Subcutaneous abdominal adipose tissue (tissue), 5 donors: ENCODE measurements around the gene ENKUR.
"Not testable (repeated sequence)": the region's sequence is repeated elsewhere in the genome, so short reads cannot be mapped to it uniquely, and the experiment has no call there.

ENCODE experiments used
- H3K27ac ChIP-seq: one replicate; pipeline ENCODE4 v1.7.0; 2013; ENCODE audit warnings: low read depth, mild to moderate bottlenecking, inconsistent platforms, low read length, moderate library complexity
- H3K27me3 ChIP-seq, 5 donors: one replicate each; pipeline ENCODE4 v1.7.0; 2013; ENCODE audit warnings: low read length in 5 of 5, inconsistent platforms in 1 of 5; ENCODE audit not compliant: control insufficient read depth in 5 of 5, insufficient read depth in 4 of 5
- H3K36me3 ChIP-seq, 5 donors: one replicate each; pipeline ENCODE4 v1.7.0; 2013; ENCODE audit warnings: low read length in 5 of 5; ENCODE audit not compliant: control insufficient read depth in 5 of 5, insufficient read depth in 5 of 5
- H3K4me1 ChIP-seq, 5 donors: one replicate each; pipeline ENCODE4 v1.7.0; 2013; ENCODE audit warnings: low read length in 5 of 5, mild to moderate bottlenecking in 3 of 5, moderate library complexity in 1 of 5; ENCODE audit not compliant: control insufficient read depth in 5 of 5, insufficient read depth in 5 of 5
- H3K4me3 ChIP-seq, 5 donors: one replicate each; pipeline ENCODE4 v1.7.0; 2013; ENCODE audit warnings: low read length in 5 of 5, low read depth in 1 of 5
- H3K9ac ChIP-seq, 5 donors: one replicate each; pipeline ENCODE4 v1.7.0; 2013; ENCODE audit warnings: low read length in 5 of 5, mild to moderate bottlenecking in 4 of 5, moderate library complexity in 3 of 5
- H3K9me3 ChIP-seq, 5 donors: one replicate each; pipeline ENCODE4 v1.7.0; 2013; ENCODE audit warnings: low read length in 5 of 5; ENCODE audit not compliant: control insufficient read depth in 5 of 5
- donor health status: healthy.
- donor health status: healthy.
- donor health status: healthy.
- donor health status: healthy.
- donor health status: healthy.

Gene ENKUR

DNA sequence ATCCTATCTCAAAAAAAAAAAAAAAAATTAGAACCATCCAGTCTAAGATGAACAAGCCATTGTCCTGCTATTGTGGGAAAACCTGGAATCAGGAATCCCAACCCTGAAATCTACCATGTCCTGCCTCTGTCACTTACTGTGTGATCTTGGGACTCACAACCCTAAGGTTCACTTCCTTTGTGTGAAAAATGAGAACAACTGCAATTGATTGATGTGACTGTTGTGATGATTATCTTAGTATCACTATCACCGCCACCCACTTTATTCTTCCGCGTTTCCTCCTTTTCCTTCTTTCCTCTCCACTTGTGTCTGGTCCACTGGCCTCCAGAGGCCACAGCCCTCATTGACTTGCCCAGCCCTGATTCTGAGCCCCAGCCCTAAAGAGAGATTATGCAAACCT lies 50.9 kb downstream of the ENKUR start:
- Histone ChIP-seq H3K4me3 (no peak overlapping the region), H3K27me3 (no peaks in the 10 kb centered on the region), H3K9ac (no peak overlapping the region), H3K4me1 (no peaks in the 10 kb centered on the region), H3K9me3 (no peaks in the 10 kb centered on the region), H3K36me3 (no peaks in the 10 kb centered on the region), H3K27ac (no peak overlapping the region)

DNA sequence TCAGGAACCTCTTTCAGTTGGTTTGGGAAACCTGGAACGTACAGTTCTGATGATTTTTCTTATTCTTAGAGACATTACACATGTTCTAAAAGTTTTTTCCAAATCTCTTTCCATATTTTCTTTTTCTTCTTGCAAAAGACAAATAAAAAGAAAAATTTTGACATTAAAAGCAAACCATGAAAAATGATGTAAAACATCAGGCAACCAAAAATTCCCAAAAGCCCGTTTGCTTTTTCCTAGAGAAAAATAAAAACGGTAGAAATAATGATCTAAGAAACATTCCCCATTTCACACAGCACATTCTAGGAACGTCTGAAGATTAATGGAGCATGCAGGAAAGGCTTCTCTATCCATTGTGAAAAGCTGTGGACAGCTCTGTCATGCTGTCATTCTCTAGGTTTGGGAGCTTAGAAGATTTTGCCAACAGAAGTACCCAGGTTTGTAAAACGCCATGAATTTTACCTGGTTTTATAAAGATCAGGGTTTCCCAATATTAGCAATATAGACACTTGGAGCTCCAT lies 52.4 kb downstream of the ENKUR start:
- Histone ChIP-seq H3K27me3 (no peaks in the 10 kb centered on the region), H3K27ac (no peak overlapping the region), H3K36me3 (no peaks in the 10 kb centered on the region), H3K4me1 (peaks cover 0 to 10% (median 9%) of the 10 kb centered on the region in 5 donors), H3K4me3 (no peak overlapping the region), H3K9ac (no peak overlapping the region), H3K9me3 (no peaks in the 10 kb centered on the region)

DNA sequence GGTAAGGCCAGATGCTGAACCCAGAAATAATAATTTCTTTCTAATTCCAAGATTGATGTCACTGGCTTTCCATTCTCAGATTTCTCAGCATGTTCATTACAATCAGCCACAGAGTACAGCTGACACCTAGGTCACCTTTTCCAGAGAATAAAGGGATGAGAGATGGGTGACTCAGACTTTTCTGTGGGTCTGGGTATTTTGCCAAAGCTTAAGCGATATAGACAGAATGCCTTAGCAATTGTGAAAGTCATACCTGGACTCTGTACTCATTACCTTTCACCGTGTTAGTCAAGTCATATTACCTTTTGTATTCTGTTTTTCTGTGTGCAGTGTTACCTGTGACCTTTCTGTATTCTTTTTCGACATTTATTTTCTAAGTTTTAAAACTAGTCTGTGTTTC lies 53.0 kb downstream of the ENKUR start:
- H3K9ac ChIP-seq, result no peak overlapping the region
- H3K36me3 ChIP-seq, result no peaks in the 10 kb centered on the region
- H3K27me3 ChIP-seq, result no peaks in the 10 kb centered on the region
- H3K4me1 ChIP-seq, result peaks cover 0 to 15% (median 12%) of the 10 kb centered on the region in 5 donors
- H3K9me3 ChIP-seq, result no peaks in the 10 kb centered on the region
- no peak overlapping the region for H3K27ac ChIP-seq
- H3K4me3 ChIP-seq, result no peak overlapping the region

GRCh38 chr10:24961582-24961981 lies 54.4 kb downstream of the ENKUR start:
- H3K4me3 ChIP-seq, result no peak overlapping the region
- H3K9ac ChIP-seq, result no peak overlapping the region
- H3K27ac ChIP-seq, result no peak overlapping the region
- peaks cover 0 to 22% (median 18%) of the 10 kb centered on the region in 5 donors for H3K4me1 ChIP-seq
- H3K9me3 ChIP-seq, result no peaks in the 10 kb centered on the region
- H3K27me3 ChIP-seq, result no peaks in the 10 kb centered on the region
- no peaks in the 10 kb centered on the region for H3K36me3 ChIP-seq

DNA sequence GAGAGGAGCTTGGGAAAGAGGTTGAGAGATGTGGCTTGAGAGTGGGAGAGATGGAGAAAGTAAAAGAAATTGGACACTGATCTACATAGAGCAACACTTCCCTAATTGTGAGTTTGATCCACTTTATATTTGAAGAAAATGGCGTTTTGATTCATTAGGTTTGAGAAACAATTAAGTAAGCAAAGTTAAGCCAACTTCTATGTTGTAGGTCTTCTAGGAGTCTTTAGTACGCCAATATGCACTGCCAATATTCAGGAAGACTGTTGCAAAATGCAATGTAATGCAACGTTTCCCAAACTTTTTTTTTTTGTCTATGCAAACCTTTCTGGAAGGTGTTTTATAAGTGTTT lies 56.6 kb downstream of the ENKUR start:
- Histone ChIP-seq H3K4me3 (no peak overlapping the region), H3K27me3 (no peaks in the 10 kb centered on the region), H3K9me3 (no peaks in the 10 kb centered on the region), H3K27ac (peak overlapping the region; percentile 75), H3K36me3 (no peaks in the 10 kb centered on the region), H3K4me1 (peaks cover 0 to 22% (median 18%) of the 10 kb centered on the region in 5 donors), H3K9ac (no peak overlapping the region)

- H3K4me3 ChIP-seq, result peak overlapping the region in 2 of 5 donors; percentile 18 to 29
- peak overlapping the region; percentile 75 for H3K27ac ChIP-seq
- no peak overlapping the region for H3K9ac ChIP-seq
- no peaks in the 10 kb centered on the region for H3K27me3 ChIP-seq
- H3K36me3 ChIP-seq, result no peaks in the 10 kb centered on the region
- H3K4me1 ChIP-seq, result peaks cover 0 to 25% (median 19%) of the 10 kb centered on the region in 5 donors
- no peaks in the 10 kb centered on the region for H3K9me3 ChIP-seq
These were observed 57.1 kb downstream of the ENKUR start for GRCh38 chr10:24958721-24959381.

DNA sequence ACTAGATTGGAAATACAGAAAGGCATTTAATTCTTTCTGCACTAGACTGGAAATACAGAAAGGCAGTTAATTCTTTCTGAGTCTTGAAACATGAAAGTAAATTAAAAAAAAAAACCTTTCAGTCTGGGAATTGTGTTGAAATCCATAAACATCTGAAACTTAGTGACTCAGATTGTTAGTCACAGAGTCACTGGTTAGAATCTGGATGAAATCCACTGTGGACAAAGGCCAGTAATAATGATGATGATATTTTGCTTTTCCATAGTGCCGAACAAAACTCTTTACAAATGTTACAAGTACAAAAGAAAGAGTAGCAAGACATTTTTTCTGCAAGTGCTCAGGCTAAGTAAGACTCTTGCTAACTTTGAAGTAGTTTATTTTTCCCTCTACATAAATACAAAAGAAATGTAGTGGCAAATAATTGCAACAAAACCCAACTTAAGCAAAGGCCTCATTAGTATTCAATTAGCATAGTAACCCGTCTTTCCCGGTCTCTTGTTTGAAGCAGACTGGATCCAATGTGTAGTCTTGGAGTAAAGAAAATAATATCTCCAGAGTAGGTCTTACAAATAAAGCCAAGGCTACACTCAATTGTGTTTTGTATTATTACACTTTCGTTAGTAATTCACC lies 57.8 kb downstream of the ENKUR start:
- peak overlapping the region in 2 of 5 donors; percentile 32 to 64 for H3K9ac ChIP-seq

GRCh38 chr10:24957624-24958051 lies 58.3 kb downstream of the ENKUR start:
- not testable (repeated sequence) for H3K27me3 ChIP-seq, H3K36me3 ChIP-seq, H3K4me3 ChIP-seq, H3K9me3 ChIP-seq
- peak overlapping the region; percentile 56 for H3K27ac ChIP-seq
- peak overlapping the region in 1 of 5 donors; percentile 64 for H3K9ac ChIP-seq
- H3K4me1 ChIP-seq, result peaks cover 0 to 36% (median 30%) of the 10 kb centered on the region in 5 donors

More for the DNA sequence above, 57.8 kb downstream of the ENKUR start:
- Histone ChIP-seq H3K4me3 (peak overlapping the region in 1 of 5 donors; percentile 29), H3K4me1 (peaks cover 0 to 31% (median 25%) of the 10 kb centered on the region in 5 donors), H3K9me3 (no peaks in the 10 kb centered on the region), H3K36me3 (no peaks in the 10 kb centered on the region), H3K27ac (peak overlapping the region; percentile 75), H3K27me3 (no peaks in the 10 kb centered on the region)

- peak overlapping the region; percentile 67 for H3K27ac ChIP-seq
- peaks cover 0 to 38% (median 29%) of the 10 kb centered on the region in 5 donors for H3K4me1 ChIP-seq
- peak overlapping the region in 1 of 5 donors; percentile 32 for H3K9ac ChIP-seq
- H3K27me3 ChIP-seq, result no peaks in the 10 kb centered on the region
- peak overlapping the region in 3 of 5 donors; percentile 68 to 83 (median 70) for H3K4me3 ChIP-seq
- no peaks in the 10 kb centered on the region for H3K36me3 ChIP-seq
- H3K9me3 ChIP-seq, result no peaks in the 10 kb centered on the region
These were observed 62.3 kb downstream of the ENKUR start for GRCh38 chr10:24953675-24954074.
